ENCODE results near the gene GTSF1L.
"Not testable (repeated sequence)": the region's sequence is repeated elsewhere in the genome, so short reads cannot be mapped to it uniquely, and the experiment has no call there.

The GTSF1L gene

GRCh38 chr20:43726811-43727338, at the start of gene GTSF1L:
Gene GTSF1L (minus strand): TSS chr20:43727002. CDS start chr20:43726694, 308 bp downstream.
- no peak for DNase-seq (ENCODE audit: low read depth in 3 of 3)

DNA sequence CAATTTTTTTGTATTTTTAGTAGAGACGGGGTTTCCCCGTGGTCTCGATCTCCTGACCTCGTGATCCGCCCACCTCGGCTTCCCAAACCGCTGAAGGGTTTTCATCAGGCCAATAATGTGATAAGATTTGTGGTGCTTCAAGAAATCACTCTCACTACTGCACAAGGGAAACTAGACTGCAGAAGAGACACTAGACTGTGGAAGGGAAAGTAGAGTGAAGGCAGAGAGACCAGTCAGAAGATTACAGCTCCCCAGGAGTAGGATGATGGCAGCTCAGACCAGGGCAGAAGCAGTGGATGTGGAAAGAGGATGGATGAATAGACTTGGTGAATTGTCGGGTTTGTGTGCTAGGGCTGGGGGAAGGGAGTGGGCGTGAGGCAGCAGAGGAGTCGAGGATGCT, 48.0 kb upstream of the GTSF1L start:
- no peak for DNase-seq (ENCODE audit: low read depth in 3 of 3)

- DNase-seq (ENCODE audit: low read depth in 3 of 3) = no peak
Observed at GRCh38 chr20:43771503-43772190, 44.8 kb upstream of the GTSF1L start.

- no peak for DNase-seq (ENCODE audit: low read depth in 3 of 3)
Observed at GRCh38 chr20:43770342-43770741, 43.5 kb upstream of the GTSF1L start.

DNA sequence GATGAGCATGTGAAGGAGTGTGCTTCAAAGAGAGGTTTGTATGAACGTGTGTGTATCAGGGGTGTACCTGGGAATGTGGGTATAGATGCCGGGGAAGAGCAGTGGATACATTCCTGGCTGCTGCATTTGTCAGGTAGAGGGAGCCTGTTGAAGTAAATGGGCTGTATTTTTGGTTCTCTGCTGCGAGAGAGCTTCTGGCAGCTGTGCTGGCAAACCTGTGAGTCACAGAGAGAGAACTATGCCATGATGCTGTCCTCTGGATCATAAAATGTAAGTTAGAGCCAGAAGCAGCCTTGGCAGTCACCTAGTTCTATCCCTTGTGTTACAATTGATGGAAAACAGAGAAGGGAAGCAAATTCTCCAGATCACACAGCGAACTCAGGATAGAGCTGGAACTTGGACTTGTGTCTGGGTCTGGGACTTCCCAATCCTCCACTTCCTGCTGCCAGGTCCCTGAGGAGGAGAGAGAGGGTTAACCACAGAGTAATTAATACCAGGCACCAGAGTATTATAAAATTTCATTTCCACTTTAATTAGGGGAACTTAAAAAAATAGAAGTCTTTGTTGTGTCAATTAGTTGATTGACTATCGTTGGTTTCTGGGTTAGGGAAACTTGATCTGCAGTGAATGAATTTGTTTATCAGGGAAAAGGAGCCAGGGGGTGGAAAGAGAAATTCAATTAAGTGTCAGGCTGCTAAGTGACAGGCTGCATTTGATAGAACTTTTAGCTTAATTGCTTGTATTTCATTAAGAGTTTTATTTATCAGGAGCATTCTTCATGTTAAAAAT, 41.1 kb upstream of the GTSF1L start:
- DNase-seq (ENCODE audit: low read depth in 3 of 3) = no peak

- DNase-seq (ENCODE audit: low read depth in 3 of 3) = no peak
Observed at GRCh38 chr20:43766917-43767316, 40.1 kb upstream of the GTSF1L start.

DNA sequence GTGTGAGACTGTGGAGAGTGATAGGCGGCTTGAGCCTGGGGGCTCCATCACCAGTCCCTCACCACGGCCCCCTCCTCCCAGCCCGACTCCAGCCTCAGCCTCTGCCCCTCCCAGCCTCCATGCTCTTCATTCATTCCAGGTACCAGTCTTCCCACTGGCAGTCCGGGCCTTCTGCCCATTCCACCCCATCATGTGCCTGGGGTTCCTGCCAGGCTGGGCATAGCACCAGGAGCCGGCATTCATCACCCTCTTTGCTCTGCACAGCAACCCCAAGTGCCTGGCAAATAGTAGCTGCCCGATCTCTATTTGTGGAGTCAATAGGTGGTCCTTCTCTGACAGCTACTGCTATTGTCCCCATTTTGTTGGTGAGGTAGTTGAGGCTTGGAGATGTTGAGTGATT, 39.6 kb upstream of the GTSF1L start:
- DNase-seq (ENCODE audit: low read depth in 3 of 3) = no peak

- no peak for DNase-seq (ENCODE audit: low read depth in 3 of 3)
Observed at GRCh38 chr20:43765916-43766315, 39.1 kb upstream of the GTSF1L start.

DNA sequence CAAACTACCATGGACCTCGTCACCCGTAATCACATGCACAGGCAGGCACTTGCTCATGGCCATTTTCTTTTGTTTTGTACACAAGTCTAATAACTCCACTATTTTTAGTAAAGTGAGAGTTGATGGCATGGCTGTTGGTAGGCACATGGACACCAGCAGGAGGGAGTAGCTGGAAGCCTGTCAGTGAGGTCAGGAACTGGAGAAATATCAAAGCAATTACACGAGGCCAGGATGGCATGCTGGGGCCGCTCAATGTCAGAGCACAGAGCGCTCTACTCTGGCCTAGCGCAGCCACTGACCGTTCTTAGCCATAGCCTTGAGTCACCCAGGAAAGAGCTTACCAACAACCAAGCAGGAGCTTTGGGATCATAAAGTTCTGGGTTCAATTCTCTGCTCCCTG, 36.1 kb upstream of the GTSF1L start:
- no peak for DNase-seq (ENCODE audit: low read depth in 3 of 3)

DNA sequence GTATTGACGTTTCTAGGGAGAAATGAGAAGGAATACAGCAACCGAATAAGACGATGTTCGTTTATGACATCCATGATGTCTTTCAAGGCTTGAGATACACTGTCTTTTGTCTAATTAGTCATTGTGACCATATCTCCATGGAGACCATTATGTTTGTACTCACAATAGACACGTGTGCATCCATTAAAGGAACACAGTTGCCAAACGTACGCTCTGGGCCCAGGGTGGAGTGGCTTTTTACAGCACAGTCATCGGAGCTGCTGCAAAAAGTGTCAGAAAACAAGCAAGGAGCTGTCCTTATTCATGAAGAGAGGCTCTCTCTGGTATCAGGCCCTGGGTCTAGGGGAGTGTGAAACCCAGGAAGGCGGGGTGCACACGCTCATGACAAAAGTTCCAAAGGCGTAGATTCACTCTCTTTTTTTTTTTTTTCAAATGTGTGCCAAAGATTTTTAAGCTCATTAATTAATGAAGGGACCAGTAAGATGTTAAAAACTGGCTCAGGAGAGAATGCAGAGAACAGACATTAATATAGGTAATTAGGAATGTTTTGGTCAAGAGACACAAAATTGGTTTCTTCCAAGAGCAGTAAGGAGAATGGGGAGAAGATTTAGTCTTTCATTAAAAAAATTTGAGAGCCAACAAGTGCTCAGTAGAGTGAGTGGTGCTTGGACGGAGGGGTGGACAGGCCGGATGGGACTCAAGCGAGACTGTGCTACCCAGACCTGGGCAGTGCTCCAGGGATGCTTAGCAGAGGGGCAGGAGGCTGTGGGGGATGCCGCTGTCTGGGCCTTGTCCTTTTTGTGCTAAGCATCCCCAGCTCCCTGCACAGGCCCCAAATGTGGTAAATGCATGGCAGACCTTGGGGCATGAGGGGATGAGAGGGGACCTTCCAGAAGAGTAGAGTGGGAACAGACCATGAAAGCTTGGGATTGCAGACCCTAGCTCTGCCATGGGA, 34.9 kb upstream of the GTSF1L start:
- no peak for DNase-seq (ENCODE audit: low read depth in 3 of 3)

DNA sequence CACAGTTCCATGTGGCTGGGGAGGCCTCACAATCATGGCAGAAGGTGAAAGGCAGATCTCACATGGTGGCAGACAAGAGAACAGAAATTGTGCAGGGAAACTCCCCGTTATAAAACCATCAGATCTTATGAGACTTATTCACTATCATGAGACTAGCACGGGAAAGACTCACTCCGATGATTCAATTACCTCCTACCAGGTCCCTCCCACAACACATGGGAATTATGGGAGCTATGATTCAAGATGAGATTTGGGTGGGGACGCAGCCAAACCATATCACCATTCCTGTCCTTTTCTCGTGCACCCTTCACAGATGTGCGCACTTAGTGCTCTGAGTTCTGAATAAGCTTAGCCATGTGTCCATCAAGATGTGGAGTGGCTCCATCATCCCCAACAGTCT, 31.1 kb upstream of the GTSF1L start:
- not testable (repeated sequence) for DNase-seq (ENCODE audit: low read depth in 3 of 3)

DNA sequence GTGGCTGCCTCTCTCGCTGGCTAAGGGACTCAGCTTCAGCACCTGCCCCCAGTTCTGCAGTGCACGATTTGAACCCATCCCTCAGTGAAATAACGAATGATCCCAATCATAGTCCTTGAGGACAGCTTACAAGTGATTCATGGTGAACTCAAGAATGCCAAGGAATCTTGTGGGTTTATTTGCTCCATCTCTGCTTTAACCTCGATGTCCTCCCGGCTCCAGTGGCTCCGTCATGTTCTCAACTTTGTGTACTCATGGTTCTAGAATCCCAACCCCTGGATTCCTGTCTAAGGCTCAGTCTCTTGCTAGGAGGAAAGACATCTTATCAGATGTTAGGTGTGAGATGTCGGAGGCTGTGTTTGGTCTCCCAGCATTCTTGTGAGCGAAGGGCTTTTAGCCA, 29.0 kb upstream of the GTSF1L start:
- DNase-seq (ENCODE audit: low read depth in 3 of 3) = no peak

DNA sequence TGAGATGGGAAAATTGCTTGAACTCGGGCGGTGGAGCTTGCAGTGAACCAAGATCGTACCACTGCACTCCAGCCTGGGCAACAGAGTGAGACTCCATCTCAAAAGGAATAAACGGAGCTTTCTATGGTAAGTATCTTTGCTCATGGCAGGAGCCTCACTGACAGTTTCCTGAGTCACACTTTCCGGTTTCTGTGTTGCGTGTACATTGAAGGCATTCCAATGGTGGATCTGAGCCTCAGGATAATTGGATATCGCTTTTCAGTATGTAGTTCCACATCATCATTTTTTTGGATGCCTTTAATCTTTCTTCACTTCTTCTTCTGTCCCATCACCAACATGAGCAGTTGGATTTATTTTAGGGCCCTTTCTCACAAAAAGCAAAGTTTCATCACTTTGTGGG, 28.6 kb upstream of the GTSF1L start:
- no peak for DNase-seq (ENCODE audit: low read depth in 3 of 3)

GRCh38 chr20:43752561-43753301, 25.9 kb upstream of the GTSF1L start:
- DNase-seq (ENCODE audit: low read depth in 3 of 3) = no peak

- no peak for DNase-seq (ENCODE audit: low read depth in 3 of 3)
Observed at GRCh38 chr20:43752051-43752360, 25.2 kb upstream of the GTSF1L start.

DNA sequence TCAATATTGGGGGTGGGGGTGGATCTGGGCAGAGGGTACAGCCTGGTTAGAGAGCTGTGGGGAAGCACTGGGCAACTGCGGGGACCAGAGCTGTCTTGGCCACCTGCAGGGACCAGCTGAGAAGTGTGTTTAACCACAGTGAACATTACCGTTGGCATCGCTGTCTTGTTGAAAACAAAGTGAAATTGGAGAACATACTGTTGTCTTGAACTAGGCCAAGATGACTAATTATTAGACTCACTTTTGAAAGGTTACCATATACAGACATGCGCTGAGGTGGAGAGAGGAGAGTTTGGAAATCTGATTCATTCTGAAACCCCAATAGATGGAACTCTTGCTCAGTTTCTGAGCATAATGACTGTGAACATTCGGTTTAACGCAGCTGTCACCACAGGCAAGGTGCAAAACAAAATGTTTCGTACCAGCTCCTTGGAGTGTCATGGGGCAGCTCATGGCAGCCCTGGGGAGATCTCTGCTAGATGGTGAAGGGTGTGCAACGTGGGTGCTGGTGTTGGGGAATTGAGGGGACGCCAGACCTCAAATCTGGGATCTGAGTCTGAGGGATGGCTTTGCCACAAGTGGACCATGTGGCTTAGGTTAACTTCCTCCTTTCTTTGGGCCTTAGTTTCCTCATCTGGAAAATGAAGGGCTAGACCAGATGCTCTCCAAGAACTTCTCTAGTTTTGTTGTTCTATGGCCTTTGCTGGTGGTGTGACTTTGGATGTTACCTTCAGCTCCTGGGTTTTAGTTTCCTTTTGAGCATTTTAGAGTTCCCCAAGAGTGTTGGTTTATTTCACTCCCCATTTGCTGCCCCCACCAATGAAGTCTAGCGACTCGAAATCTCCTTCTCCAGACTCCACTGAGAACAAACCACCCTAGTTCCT, 24.6 kb upstream of the GTSF1L start:
- DNase-seq (ENCODE audit: low read depth in 3 of 3) = peak; percentile 5 to 24 (median 12)

DNA sequence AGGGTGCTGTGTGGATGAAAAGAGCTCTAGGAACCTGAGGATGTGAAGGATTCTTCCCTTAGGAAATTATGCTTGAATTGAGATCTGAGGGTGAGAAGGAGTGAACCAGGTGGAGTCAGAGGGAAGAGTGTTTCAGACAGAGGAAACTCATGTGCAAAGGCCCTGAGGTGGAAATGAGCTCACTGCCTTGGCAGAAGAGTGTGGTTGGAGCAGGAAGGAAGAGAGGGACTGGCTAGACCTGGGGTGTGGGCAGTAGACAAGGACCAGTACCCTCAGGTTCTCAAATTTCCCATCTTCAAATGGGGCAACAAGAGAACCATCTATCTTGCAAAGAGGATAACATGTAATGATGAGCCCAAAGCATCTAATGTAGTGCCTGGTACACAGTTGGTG, 24.0 kb upstream of the GTSF1L start:
- DNase-seq (ENCODE audit: low read depth in 3 of 3) = no peak

- peak; percentile 64 to 89 (median 69) for DNase-seq (ENCODE audit: low read depth in 3 of 3)
Observed at GRCh38 chr20:43749734-43750294, 23.0 kb upstream of the GTSF1L start.

DNA sequence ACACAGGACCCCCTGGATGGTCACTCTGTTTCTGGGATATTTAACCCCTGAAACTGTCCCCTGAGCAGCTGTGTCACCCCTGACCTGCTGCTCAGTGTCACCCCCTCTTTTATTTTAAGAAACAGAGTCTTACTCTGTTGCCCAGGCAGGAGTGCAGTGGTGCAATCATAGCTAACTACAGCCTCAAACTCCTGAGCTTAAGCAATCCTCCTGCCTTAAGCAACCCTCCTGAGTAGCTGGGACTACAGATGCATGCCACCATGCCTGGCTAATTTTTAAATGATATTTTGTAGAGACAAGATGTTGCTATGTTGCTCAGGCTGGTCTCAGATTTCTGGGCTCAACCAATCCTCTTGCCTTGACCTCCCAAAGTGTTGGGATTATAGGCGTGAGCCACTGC, 21.5 kb upstream of the GTSF1L start:
- DNase-seq (ENCODE audit: low read depth in 3 of 3) = no peak
